Measurements from ENCODE around the gene EPDR1. TPM values are rescaled to one million over a fixed set of nuclear protein-coding genes. Genes with fewer than 3 reads are reported as not detected.

Gene EPDR1
- total RNA-seq, 1 experiment from 2014 or later, result 24.6 TPM

DNA sequence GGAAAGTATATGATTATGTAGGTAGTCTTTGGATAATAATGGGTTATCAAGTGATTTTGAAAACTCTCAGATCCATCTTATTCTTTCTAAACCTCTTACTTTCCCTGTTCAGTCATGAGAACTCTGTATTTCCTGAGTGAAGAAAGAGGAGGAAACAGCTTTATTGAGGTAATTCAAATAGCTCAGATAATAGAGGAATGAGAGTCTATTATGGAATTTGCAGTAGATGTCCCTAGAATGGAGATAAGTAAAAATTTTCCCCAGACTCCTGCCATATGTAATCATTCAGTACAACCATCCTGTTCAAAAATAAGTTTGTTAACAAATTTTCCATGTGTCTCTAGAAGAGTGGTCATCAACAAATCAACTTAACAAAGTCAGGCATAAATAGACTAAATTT lies 36.4 kb downstream of the EPDR1 start:
- no peak overlapping the region for H3K4me3 ChIP-seq (ENCODE audit: low read depth, low read length, poor library complexity, severe bottlenecking)
- H3K9me3 ChIP-seq (ENCODE audit: low read depth, low read length, poor library complexity, severe bottlenecking), result no peaks in the 10 kb centered on the region
- no peak for DNase-seq (ENCODE audit: low spot score)
- ChIA-PET CTCF (no interaction called here), POLR2A (ENCODE audit: low non-redundant PET) (no interaction called here)
- TF ChIP-seq EZH2 (IDR thresholded peaks at IDR 0.05; ENCODE audit: borderline replicate concordance, low read depth, low read length, poor library complexity, severe bottlenecking), result no peak
- TF ChIP-seq, protein P1, sequence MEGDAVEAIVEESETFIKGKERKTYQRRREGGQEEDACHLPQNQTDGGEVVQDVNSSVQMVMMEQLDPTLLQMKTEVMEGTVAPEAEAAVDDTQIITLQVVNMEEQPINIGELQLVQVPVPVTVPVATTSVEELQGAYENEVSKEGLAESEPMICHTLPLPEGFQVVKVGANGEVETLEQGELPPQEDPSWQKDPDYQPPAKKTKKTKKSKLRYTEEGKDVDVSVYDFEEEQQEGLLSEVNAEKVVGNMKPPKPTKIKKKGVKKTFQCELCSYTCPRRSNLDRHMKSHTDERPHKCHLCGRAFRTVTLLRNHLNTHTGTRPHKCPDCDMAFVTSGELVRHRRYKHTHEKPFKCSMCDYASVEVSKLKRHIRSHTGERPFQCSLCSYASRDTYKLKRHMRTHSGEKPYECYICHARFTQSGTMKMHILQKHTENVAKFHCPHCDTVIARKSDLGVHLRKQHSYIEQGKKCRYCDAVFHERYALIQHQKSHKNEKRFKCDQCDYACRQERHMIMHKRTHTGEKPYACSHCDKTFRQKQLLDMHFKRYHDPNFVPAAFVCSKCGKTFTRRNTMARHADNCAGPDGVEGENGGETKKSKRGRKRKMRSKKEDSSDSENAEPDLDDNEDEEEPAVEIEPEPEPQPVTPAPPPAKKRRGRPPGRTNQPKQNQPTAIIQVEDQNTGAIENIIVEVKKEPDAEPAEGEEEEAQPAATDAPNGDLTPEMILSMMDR (conservative IDR thresholded peaks at IDR 0.05; ENCODE audit: low read depth, low read length), result no peak
- intact Hi-C loops (cut with micrococcal nuclease; ENCODE audit: unreplicated experiment), result no loop called here
- no peak overlapping the region for H3K27ac ChIP-seq (ENCODE audit: low read depth, low read length, poor library complexity, severe bottlenecking)
- no peaks in the 10 kb centered on the region for H3K36me3 ChIP-seq (ENCODE audit: insufficient read depth, low read length, poor library complexity, severe bottlenecking)
- no peaks in the 10 kb centered on the region for H3K27me3 ChIP-seq (replicated peaks; ENCODE audit: insufficient read depth, low read depth, low read length, poor library complexity)
- H3K4me1 ChIP-seq (ENCODE audit: insufficient read depth, low read length, poor library complexity, severe bottlenecking), result no peaks in the 10 kb centered on the region
- BruUV-seq (replicated peaks), result no TSS peak

DNA sequence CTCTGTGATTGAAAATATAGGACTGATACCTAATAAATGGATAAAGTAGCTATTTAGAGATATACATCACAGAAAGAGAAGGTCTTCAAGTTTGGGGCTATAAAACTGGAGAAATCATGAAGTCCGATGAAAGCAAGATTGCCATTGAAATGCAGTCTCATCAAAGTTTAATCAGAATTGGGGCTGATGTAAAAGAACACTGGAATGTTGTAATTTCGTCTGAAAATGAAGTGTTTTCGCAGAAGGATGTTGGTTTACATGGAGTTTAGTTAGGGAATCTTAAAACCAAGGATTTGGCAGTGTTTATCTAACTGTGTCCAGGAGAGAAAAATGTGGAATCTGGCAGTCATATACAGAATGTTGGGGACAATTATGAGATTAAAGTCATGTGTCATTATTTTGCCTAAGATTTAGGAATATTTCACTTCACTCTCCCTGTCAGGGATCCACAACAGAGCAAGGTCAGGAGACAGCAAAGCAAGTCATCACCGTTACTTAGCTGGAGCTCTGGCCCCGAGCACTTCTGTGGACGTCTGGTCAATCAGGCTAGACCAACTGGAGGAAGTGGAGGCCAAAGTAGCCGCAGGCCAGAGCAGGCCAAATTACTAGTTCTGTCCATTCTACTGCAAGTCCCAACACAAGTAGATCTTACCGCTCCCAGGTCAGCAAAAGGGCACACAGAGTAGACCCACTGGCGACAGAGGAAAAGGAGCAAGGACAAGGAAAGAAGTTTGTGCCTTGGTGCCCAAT lies 37.0 kb downstream of the EPDR1 start:
- Histone ChIP-seq H3K36me3 (ENCODE audit: insufficient read depth, low read length, poor library complexity, severe bottlenecking) (no peaks in the 10 kb centered on the region), H3K9me3 (ENCODE audit: low read depth, low read length, poor library complexity, severe bottlenecking) (no peaks in the 10 kb centered on the region), H3K4me3 (ENCODE audit: low read depth, low read length, poor library complexity, severe bottlenecking) (no peak overlapping the region), H3K27ac (ENCODE audit: low read depth, low read length, poor library complexity, severe bottlenecking) (no peak overlapping the region), H3K4me1 (ENCODE audit: insufficient read depth, low read length, poor library complexity, severe bottlenecking) (no peaks in the 10 kb centered on the region), H3K27me3 (replicated peaks; ENCODE audit: insufficient read depth, low read depth, low read length, poor library complexity) (no peaks in the 10 kb centered on the region)
- DNase-seq (ENCODE audit: low spot score), result no peak
- intact Hi-C loops (cut with micrococcal nuclease; ENCODE audit: unreplicated experiment), result no loop called here
- ChIA-PET POLR2A (ENCODE audit: low non-redundant PET) (no interaction called here), CTCF (no interaction called here)
- BruUV-seq (replicated peaks), result no TSS peak
- TF ChIP-seq, protein P1 (conservative IDR thresholded peaks at IDR 0.05; ENCODE audit: low read depth, low read length), result no peak
- TF ChIP-seq EZH2 (IDR thresholded peaks at IDR 0.05; ENCODE audit: borderline replicate concordance, low read depth, low read length, poor library complexity, severe bottlenecking), result no peak

DNA sequence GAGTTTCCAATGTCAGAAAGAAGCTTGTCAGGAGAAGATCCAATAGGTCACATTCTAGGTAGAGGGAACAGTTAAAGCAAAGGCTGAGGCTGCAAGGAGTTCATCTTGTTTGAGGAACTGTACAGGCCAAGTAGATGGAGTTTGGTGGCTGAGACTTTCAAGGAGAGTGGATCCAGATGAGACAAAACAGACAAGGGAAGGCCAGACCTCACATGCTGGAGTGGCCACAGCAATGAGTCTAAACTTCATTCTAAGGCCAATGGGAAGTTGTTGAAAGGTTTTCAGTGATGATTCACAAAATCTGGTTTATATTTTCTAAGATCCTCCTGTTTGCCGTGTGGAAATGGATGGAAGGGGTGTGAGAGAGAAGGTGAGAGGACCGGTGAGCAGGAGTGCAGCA lies 40.0 kb downstream of the EPDR1 start:
- no TSS peak for BruUV-seq (replicated peaks)
- ChIA-PET POLR2A (ENCODE audit: low non-redundant PET) (no interaction called here), CTCF (no interaction called here)
- H3K9me3 ChIP-seq (ENCODE audit: low read depth, low read length, poor library complexity, severe bottlenecking), result no peaks in the 10 kb centered on the region
- H3K27ac ChIP-seq (ENCODE audit: low read depth, low read length, poor library complexity, severe bottlenecking), result no peak overlapping the region
- no peaks in the 10 kb centered on the region for H3K36me3 ChIP-seq (ENCODE audit: insufficient read depth, low read length, poor library complexity, severe bottlenecking)
- H3K4me1 ChIP-seq (ENCODE audit: insufficient read depth, low read length, poor library complexity, severe bottlenecking), result no peaks in the 10 kb centered on the region
- intact Hi-C loops (cut with micrococcal nuclease; ENCODE audit: unreplicated experiment), result no loop called here
- DNase-seq (ENCODE audit: low spot score), result no peak
- no peaks in the 10 kb centered on the region for H3K27me3 ChIP-seq (replicated peaks; ENCODE audit: insufficient read depth, low read depth, low read length, poor library complexity)
- TF ChIP-seq, protein P1 (conservative IDR thresholded peaks at IDR 0.05; ENCODE audit: low read depth, low read length), result no peak
- no peak for TF ChIP-seq EZH2 (IDR thresholded peaks at IDR 0.05; ENCODE audit: borderline replicate concordance, low read depth, low read length, poor library complexity, severe bottlenecking)
- H3K4me3 ChIP-seq (ENCODE audit: low read depth, low read length, poor library complexity, severe bottlenecking), result no peak overlapping the region
